HG03103 (cell line): Measurements from ENCODE around the gene GSKIP.
A peak's percentile ranks its signal among the peaks of the same experiment; 100 is the strongest.

Source experiments
- ATAC-seq: cut with Tn5 transposase; IDR thresholded peaks from one replicate; pipeline ENCODE4 v1.9.1; 2021; ENCODE audit warnings: low read depth; ENCODE audit not compliant: unreplicated experiment

The GSKIP gene

DNA sequence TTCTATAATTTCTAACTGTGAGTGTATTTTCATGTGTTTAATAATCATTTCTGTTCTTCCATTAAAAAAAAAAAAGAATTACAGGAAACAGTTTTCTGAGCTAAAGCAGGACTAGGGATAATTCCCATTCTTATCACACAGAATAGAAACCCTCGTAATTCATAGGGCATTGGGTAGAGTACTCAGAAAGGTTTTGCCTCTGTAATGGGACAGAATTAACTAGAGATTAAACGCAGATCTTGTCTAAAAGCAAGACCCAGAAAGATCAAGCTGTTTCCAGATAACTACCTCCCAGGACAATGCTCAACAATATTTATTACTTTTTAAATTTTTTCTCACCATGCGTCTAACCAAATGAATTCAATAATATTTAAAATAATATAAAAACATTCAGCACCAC lies 10.2 kb downstream of the GSKIP start:
- ATAC-seq: no peak

DNA sequence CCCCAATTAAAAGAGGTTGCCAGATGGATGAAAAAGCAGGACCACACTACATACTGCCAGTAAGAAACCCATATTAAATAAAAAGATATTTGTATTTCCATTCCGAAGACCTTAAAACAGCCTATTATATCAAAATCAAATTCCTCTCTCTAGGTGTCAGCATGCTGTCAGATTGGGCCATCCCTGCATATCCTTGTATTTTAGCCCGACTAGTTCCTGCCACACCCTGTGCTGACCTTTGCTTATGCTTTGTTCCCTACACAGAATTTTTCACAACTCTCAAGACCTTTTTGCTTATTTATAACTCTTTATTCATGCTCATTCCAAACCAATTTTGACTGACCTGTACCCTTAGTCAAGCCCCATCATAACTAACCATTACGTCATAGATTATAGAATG lies 12.8 kb downstream of the GSKIP start:
- no peak for ATAC-seq

DNA sequence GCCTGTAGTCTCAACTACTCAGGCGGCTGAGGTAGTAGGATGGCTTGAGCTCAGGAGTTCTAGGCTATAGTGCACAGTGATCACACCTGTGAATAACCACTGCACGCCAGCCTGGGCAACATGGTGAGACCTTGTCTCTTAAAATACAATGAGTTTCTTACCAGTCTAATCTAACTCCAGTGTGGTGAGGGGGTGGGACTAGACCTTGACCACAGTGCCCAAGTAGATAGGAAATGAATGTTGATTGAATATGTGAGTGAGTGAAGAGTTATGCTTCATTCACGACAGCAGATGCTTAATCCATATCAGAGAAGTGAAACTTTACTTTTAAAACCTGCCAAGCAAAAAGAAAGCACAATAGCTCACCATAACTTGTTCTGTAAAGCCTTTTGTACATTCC lies 17.4 kb downstream of the GSKIP start:
- peak; percentile 67 for ATAC-seq

DNA sequence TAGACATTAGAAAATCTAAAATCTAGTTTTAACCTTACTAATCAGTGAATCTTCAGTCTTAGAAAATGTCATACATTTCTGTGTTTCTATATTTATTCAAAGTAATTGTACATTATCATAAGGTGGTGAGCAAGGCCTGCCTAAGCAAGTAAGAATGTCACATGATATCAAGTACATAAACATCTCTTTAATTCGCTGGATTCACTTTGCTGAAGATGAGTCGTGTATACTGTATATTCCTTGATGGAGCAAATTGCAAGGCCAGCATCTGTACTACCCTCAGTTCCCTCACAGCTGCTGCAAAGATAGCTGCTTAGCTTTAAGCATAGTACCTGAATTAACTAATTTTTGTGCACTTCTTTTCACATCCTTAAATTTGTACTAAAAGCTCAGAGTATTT lies 20.1 kb downstream of the GSKIP start:
- ATAC-seq: no peak

DNA sequence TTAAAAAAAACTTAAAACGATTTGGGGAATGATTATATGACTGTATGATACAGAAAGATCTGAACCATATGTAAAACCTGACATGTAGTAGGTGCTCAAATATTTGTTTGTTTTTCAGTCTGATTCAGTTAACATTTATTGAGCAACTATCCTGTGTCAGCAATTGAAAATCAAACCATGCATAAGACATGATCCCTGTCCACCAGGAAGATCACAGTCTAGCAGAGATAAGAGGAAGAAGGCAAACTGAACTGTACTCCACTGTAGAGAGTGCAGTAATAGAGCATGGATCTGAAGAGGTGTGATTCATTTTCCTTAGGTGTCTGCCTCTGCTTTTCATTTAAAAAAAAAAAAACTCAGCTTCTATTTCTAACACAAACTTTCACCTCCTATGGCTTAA lies 20.7 kb downstream of the GSKIP start:
- no peak for ATAC-seq

DNA sequence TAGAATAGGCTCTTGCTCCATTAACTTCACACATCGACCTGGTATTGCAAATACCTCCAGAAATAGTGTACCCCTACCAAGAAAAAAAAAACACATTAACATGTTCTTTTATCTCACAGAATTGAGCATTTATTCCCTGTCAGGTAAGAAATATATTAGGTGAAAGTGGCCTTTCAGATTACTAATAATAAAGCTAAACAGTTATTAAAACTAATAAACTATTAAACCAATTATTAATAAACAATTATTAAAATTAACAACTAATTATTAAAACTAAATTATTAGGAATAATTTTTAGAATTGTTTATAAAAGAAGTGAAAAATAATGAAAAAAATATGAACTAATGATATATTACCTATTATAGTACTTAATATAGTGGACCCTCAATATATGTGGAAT lies 21.4 kb downstream of the GSKIP start:
- ATAC-seq: no peak

DNA sequence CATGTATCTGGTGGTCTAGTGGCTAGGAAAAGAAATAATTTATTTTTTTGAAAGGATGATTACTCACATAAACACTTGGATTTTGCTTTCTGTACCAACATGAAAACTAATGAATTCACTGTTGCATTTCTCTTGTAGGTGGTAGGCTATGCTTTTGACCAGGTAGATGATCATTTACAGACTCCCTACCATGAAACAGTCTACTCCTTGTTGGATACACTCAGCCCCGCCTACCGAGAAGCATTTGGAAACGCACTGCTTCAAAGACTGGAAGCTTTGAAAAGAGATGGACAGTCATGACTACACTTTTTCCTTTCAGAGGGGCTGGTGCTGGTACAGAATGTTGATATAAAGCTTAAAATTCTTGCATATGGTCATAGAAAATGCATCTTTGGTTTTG lies 22.1 kb downstream of the GSKIP start:
- ATAC-seq: no peak

DNA sequence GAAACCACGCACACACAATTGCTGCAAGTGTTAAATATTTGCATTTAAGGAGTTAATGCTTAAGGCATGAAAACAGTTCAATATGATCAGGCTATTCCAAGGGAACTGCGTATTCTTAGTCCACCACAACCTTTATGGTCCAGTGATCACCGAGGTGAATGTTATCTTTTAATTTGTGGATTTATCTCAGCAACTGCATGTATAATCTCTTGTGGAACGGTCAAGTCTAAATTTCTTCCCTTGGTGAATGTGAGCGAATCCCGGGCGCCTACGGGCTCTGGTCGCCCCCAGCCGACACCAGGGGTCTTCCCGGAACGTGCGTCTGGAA lies 27.6 kb downstream of the GSKIP start:
- no peak for ATAC-seq

DNA sequence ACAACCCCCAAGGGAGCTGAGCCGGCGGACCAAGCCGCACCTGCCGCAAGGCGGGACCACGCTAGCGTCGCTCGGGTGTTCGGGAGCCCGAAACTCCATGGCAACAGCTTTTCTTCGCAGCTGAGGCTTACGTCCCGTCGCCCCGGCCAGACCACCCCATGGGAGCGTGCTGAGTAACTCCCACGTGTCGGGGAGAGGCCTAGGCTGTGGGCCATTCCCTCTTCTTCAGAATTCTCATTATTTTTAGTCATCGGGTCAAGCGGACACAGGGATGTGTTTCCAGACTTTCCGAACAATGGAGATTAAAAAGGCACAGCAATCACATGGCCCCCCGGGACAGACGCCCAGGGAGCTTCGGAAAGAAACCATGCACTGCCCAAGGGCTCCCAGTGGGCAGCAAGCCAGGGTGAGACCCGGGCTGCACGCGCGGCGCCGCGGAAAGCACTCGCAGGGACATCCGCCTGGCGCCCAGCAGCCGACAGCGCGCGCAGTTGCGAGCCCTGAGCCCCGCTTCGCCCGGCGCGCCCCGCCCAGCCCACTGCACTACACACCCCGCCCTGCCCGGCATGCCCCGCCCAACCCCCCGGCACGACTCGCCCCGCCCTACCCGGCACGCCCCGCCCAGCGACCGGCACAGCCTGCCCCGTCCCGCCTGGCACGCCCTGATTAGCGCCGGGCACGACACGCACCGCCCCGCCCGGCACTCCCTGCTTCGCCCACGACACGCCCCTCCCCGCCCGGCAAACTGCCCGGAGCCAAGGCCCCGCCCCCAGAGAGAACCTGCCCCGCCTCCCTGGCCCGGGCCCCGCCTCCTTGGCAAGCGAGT lies 28.2 kb downstream of the GSKIP start:
- peak; percentile 82 for ATAC-seq

DNA sequence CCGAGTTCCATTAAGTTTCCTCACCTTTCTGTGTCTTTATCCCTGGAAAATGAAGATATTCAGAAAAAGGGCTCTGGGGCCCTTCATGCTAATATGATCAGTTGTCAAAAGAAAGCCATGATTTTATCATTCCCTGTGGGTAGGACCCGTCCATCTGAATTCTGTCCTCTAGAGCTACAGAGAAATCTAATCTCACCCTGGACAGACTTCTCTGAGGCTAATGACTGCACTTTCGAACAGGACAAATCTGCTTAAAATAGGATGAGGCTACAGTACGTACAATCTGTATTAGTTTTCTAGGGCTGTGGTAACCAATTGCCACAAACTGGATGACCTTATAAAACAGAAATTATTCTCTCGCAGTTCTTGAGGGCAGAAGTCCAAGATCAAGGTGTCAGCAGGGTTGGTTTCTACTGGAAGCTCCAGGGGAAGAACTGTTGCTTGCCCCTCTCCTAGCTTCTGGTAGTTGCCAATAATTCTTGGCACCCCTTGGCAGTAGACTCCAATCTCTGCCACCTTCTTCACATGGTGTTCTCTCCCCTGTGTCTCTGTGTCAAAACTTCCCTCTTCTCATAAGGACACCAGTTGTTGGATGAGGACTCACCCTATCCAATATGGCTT lies 29.9 kb downstream of the GSKIP start:
- ATAC-seq: no peak

DNA sequence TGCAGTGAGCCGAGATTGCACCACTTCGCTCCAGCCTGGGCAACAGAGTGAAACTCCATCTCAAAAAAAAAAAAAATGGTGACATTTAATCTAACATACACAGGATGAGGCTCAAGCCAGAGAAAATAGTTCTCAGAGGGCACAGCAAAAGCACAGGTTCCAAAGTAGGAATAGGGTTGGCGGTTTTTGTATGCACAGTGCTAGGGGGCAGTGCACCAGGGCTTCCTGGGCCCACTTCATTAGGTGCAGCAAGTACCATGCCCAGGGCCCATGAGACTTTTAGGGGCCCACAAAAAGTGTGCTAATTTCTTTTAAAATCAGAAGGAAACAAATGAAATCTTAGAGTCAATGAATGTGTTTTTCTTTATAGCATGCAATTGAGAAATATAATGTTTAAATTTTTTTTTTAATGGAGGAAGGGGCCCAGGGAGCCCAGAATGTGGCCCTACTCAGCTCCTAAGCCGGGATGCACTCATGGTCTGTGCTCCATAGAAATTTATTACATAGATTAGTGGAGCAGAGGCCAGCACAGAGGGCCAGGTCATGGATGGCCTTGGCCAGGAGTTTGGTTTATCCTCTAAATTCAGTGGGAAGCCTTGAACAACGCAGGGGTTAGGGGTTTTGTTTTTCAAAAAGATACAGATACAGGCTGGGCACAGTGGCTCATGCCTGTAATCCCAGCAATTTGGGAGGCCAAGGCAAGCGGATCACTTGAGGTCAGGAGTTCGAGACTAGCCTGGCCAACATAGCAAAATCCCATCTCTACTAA lies 30.9 kb downstream of the GSKIP start:
- ATAC-seq: no peak

DNA sequence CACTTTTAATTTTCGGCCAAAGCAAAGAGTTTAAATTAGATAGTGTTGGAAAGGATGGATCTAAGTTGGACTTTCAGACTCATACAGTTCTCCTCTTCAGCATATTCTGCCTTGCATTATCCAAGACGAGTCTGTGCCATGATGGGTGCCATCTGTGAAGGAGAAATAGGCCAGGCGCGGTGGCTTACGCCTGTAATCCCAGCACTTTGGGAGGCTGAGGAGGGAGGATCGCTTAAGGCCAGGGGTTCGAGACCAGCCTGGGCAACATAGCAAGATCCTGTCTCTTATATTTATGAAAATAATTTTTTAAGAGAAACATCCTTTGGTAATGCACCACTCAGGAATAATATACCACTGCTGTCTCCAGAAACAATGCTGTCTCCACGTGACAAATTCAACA lies 35.1 kb downstream of the GSKIP start:
- ATAC-seq: no peak

DNA sequence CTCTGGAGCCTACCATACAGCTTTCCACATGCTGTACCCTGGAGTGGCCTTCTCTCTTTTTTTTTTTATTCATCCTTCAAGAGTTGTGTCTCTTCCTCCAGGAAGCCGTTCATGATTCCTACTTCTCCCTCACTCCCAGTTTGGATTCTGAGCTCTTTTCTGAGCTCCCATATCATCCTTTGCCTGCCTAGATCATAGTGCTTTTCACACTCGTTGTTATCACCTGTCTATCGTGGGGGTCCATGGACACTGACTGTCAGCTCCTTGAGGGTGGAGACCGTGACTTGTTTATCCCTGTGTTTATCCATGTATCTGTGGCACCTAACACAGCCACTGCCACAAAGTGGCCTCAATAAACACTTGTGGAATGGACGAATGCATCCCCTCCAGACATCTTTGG lies 35.6 kb downstream of the GSKIP start:
- no peak for ATAC-seq

DNA sequence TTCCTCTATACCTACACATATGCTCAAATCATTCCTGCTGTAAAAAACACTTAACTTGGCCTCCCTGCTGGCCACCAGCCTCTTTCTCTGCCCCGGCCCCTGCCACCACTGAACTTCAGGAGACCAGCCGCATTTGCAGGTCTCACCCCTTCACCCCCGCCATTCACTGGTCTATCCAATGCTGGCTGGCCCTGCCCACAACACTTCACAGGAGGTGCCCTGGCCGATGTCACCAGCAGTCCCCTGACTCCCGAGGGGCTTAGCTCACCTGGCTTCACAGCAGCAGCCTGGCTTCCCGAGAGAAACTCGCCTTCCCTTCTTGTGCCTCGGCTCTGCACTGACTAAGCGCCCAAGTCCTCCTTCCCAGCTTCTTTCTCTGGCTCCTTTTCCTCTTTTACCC lies 36.1 kb downstream of the GSKIP start:
- ATAC-seq: no peak

DNA sequence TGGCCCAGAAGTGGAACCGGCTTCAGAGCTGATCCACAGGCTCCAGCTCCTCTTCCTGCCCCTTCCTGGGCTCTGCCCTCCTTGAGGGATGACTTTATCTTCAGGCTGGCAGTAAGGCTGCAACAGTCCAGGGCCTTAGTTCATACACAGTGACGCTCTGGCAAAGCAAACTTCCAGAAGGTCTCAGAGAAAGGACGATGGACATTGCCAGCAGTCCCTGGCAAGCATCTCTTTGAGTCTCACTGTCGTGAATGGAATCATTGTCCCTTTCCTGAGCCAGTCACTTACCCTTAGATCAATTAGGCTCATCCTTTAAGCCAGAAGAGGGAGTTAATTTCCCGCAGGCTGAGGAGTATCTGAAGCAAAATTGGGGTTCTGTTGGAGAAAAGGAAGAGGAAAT lies 37.2 kb downstream of the GSKIP start:
- ATAC-seq: no peak

DNA sequence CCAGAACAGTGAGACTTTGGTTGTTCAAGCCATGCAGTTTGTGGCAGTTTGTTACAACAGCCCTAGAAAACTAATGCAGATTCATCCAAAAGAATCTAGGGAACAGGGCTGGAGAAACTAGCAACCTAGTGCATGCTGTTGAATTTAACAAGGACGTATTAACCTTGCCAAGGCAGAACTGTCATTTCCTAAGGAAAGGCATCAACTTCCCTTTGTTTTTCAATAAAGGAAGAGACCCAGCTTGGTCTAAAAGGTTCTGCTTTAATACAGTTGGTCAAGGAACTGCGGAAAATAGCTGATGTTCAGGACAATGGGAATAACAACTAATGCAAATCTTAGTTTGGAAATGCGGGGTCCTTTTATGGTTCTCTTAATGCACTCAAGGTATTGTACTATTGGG lies 40.1 kb downstream of the GSKIP start:
- no peak for ATAC-seq

DNA sequence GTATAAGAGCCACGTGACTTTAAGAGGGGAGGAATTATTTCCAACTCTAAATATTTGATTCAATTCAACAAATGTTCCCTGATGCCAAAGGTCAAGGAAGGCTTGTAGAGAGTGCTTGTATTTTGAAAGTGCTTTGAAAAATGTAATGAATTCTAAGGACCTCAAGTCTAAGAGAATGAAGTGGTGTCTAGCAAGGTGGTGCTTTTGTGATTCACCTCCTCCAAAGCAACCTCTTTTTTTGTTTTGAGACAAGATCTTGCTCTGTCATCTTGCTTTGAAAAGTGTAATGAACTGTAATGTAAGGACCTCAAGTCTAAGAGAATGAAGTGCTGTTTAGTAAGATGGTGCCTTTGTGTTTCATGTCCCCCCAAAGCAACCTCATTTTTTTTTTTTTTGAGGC lies 42.4 kb downstream of the GSKIP start:
- ATAC-seq: no peak

DNA sequence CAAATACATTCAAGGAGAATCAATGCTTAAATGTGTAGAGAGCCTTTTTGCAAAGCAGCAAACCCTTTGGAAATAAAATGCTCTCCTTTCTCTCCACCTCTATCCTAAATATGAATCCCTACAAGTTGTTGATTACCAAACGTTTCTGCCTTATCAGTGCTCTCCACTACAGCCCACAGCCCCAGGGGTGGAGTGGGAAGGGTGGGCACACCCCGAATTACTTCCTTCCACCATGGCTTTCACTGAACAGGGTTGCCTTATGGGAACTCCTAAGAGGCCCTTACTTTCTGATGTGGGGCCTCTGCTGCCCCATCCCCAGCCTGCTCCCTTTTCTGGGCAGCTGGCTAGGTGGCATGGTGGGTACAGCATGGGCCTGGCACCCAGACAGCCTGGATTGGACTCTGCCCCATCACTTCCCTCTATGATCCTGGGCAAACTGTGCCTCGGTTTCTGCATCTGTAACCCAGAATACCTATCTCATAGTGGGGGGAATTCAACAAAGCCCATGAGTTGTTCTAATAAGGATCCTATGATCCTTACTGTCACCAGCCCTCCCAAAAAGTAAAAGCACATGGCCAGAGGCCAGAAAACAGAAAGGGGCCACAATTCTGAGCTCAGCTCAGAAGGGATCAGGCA lies 44.7 kb downstream of the GSKIP start:
- ATAC-seq: no peak

DNA sequence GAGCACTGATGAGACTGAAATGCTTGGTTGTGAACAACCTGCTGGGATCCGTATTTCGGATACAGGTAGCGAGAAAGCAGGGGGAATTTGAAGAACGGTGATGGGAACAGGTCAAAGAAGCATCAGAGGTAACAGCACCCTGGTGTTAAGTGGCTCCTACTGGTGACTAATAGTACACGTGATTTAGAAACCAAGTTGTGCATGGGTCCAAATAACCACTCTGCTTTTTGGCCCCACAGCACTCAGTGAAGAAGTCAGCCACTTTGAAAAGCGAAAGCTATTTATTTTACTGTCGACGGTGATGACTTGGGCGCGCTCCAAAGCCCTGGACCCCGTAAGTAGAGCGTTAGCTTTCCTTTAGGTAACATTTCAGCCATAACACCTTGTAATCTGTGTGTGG lies 45.3 kb downstream of the GSKIP start:
- no peak for ATAC-seq

DNA sequence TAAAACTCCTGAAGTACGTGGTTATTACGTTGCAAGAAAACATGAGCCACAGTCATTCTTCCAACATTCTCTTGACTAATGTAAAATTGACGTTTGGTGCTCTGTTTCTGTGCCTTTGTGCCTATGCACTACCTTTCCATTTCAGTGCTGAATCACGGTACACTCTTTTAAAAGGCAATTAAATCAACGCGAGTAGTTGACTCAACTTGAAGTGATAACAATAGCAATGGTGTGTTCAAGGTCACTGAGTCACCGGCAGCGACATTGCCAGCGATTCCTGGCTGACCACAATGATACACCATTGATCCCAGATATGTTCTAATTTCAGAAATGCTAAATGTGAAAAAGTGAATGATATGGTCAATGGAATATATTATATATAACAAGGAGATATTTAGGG lies 46.4 kb downstream of the GSKIP start:
- ATAC-seq: no peak

DNA sequence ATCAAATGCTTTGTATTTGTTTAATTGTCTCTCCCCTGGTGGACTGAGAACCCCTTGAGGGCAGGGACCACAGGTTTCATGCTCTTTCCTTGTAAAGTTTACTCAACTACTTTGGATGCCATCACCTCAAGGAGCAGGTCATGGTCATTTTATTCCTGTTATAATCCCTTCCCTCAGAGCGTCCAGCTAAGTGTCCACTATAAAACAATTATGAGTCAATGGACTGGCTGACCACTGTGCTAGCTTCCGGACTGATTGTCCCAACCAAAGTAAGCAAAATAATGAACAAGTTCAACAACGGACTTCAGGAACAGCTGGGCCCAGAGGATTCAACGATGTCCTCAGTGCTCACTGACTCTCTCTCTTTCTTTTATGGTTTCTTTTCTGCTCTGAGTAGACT lies 46.8 kb downstream of the GSKIP start:
- no peak for ATAC-seq
